Measurements from ENCODE around the gene DLGAP1.

The DLGAP1 gene

DNA sequence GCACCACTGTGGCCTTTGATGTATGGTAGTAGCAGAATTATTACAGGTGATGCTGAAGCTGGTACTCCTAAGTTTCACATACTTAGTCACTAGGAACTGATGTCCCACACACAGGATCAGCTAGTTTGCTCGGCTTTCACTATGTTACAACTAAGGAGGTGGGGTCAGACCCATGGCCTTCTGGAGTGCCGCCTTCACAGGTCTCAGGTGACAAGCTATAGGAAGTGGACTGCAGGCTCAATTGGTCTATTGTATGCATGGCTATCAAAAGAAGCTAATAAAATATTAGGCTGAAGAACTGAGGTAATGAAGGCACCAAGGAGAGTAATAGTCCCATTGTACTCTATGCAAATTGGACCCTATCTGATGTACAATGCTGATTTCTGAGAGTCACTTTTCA is 170.6 kb downstream of the DLGAP1 start:
- DNase-seq = no peak

DNA sequence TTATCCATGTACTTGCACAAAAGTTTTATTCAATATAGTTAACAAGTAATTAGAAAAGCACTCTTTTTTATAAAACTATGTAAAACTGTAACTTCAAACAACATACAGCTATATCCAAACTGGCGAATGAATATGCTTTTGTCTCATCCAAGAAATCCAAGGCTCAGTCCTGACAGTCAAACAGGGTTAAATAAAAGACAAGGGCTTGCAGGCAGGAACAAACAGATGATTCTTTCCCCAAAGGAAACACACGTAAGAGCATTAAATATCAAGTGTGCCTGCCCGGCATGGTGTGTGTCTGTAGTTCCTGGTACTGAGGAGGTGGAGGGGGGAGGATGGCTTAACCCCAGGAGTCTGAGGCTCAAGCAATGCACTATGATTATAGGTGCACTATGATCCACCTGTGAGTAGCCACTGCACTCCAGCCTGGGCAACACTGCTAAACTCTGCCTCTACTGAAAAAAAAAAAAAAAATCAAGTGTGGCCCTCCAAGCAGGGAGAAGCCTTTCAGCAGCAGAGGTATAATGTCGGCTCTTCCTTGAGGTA is 171.3 kb downstream of the DLGAP1 start:
- no peak for DNase-seq

DNA sequence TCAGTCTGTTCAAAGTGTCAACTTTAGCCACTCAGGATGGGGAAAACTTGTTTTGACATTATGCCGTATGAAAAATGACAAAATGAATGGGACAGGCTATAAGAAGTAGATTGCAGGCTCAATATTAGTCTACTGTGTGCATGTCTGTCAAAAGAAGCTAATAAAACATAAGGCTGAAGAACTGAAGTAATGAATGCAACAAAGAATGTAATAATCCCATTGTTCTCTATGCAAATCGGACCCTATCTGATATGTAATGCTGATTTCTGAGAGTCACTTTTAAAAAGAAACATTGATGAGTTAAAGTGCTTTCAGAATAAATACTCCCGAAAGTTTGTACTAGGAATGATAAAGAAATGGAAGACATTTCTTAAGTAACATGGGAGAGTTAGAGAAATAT is 172.2 kb downstream of the DLGAP1 start:
- DNase-seq = no peak

DNA sequence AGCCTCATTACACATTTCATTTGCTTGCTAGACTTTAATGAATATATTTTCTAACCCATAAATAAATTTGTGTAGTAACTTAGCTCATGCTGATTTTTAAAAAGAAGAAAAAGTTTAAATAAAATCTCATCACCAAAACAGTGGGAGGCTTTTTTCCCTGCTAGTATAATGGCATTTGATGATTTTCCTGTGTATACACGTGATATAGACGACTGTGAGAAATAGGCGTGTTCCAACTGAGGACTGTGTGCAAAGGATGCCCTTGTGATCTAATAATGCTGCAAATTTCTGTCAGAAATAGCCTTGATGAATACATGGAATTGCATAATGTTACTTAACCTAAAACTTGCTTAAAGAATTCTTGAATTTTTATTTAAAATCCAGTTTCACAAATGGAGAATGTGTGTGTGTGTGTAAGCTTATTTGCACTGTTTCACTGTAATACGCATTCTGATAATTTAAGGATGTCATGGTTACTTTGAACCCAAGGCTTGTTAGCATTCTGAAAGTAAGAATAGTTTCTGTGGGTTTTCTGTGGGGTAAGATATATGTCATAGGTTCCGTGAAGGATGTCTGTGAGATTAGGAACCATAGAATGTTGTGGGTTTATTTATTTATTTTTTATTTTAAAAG is 178.0 kb downstream of the DLGAP1 start:
- DNase-seq = no peak

DNA sequence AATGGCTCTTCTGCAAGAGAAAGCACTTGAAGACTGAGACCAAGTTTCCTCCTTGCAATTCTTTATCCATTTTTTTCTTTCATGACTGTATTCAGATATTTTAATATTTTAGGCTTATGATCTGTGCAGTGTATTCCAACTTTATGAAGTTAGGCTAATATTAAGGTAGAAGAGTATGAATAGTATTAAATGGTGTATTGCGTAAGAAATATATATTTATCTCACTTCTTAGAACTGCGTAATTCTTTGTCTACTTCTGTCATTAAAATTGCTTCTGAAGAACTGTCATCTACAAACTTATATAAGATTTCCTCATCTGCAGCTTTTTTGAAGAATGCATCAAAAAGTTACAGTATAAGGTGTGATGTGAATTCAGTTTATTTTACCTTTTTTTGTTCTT is 183.2 kb downstream of the DLGAP1 start:
- DNase-seq = no peak

DNA sequence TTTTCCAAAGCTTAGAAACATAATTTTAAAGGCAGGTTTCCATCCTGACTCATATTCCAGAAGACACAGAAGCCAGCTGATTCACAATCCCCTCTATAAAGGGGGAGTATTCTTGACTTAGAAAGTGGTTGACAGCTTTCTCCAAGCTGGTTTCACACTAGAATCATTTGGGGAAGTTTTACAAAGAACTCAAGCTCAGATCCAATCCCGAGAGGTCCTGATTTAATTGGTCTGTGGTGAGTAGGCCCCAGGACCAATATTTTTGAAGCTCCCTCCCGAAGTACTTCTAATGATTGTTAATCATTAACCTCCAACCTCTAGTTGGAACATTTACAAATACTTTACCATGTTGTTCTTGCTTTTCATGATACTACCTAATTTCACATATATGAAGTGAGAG is 184.1 kb downstream of the DLGAP1 start:
- DNase-seq = no peak

DNA sequence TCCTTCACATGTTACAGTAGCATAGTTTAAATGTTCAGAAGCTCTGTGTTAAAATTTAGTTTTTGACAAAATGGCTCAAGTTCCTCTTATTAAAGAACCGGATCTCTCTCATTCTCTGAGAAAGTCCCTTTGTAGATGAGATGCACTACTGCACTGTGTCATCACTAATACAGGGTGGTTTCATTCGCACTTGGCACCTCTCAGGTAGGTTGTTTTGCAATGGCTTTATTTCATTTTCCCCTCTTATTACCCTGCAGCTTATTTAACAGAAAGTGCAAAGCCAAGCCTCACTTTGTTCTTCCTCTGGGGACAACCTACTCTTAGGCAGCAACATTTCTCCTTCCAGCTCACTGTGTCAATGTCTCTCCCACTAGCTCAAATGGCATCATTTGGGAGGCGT is 185.1 kb downstream of the DLGAP1 start:
- DNase-seq = no peak

DNA sequence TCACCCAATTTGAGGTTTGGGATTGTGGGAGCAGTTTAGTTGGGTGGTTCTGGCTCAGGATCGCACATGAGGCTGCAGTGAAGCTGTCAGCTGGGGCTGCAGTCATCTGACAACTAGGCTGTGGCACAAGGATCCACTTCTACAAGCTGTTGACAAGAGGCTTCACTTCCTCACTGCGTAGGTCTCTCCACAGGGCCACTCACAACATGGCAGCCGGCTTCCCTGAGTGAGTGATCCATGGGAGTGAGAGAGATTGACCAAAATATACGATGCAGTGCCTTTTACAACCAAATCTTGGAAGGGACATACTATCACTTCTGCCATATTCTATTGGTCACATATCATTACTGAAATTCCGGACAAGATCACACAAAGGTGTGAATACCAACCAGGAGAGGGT is 187.5 kb downstream of the DLGAP1 start:
- no peak for DNase-seq

DNA sequence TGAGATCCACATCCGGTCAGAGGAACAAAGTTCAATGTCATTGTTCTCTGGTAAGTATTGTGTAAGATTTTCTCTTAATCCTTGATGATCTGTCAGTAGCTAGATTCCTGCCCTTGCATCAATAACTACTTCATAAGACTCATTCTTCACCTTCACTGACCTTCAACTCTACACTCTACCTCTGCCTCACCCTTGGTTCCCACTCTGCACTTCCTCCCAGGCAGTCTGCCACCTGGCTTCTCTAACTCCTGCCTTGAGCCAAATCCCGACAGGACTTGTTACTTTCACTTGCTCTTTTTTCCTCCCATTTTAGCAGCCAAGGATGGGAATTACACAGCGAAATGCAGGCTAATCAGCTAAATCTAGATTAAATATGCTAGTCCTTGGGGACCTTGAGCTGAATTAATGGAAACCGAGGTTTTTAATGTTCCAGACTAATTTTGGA is 190.7 kb downstream of the DLGAP1 start:
- no peak for DNase-seq

DNA sequence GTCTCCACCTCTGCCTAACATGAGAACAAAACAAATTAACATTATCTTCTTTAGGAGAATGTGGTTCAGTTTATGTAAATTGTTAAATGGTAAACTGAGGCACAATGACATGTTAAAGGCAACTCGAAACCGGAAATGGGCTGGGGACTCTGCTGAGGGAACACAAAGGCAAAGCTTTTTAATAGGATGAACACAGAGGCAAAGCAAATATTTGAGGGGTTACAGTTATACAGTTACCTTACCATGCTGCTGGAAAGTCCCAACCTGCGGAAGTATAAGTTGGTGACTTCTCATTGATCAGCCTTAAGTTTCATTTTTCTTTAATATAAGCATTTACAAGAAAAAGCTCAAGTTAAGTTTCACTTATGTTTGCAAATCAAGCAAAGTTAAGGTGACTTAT is 195.0 kb downstream of the DLGAP1 start:
- no peak for DNase-seq

DNA sequence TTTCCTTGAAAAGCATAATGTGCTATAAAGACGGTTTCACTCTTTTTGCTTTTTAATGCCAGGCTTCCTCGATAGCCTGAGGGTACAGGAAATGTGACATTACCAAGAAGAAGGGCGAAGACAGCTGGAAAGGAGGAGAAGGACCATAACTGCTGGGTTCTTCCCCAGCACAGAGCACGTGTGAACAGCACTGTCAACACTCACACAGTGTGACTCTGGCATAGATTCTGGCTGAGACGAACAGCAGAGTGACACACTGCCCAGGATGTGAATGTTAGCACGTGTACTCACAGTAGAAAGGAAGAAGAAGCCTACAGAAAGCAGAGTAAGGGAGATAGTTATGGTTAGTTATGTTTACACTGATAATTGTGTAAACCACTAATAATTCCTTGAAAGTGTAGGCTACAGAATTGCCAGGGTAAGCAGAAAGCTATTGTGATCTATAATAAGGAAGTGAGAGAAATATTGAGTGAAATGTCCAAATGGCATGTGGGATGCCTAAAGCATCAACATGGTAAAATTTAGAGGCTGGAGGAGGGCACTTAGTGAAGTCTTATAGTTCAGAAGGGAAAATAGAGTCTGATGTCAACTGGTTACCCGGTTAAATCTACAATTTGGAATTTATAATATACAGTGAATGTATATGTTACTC is 198.2 kb downstream of the DLGAP1 start:
- DNase-seq = no peak

DNA sequence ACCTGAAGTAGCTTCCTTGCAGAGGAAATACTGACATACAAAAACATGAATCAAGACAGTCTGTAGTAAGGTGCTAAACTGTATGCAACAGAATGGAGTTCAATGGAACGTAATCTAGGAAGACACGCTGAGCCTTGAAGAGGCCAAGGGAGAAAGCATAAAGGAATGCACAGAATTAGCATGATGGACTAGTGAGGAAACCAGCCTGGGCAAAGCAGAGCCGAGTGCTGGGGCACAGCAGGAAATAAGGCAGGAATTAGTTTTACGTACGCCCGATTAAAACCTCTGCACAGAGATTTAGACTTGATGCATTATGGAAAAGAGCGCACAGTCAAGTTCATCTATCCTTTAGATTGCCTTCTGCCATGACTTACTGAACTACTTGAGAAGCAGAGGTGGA is 200.3 kb downstream of the DLGAP1 start:
- no peak for DNase-seq

DNA sequence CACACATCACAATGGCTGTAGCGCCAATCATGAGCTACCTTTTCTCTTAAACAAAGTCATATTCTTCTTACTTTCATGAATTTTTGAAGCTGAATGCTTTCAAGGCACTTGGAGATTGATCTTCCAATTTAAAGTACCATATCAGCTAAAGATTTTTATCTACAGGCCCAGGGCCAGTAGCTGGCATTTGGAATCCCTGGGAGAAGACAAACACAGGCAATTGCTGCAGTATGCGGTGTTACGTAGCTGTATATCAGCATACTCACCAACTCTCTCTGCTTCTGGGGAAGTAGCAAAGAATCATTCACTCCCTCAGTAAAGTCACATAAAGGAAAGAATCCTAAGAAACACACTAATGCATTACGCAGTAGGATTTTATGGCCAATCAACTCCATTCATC is 202.3 kb downstream of the DLGAP1 start:
- DNase-seq = no peak

DNA sequence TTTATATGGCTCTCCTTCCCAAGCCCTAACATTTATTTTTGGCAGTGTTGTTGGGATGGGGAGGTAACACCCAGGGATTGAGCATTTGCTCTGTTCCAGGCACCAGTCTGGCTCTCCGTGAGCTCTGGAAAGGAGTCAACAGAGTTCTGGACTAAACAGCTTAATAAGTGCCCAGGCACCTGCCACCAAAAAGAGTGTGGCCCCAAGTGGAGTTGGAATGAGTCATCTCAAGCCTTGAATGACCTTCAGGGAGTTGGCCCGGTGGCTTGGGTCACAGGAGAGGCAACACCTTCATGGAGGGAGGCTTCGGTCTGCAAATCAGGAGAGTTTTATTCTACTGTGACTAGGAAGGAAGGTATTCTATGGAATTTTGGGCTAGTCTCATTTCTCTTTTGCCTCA is 203.2 kb downstream of the DLGAP1 start:
- no peak for DNase-seq

DNA sequence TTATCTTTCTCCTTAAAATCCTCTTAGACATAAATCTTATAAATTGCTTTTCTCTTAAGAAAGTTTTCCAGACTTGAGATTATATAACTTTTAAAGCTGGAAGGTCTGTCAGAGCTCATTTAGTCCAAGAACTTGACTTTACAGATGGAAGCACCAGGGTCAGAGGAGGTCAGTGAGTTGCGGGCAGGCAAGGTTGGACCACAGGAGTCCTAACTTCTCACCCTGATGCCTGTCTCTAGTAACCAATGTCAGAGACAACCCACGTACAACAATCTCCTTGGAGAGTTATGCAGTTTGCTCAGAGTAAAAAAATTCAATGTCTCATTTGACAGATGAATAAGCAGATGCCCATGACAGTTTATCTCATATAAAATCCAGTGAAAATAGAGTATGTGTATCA is 203.9 kb downstream of the DLGAP1 start:
- no peak for DNase-seq

DNA sequence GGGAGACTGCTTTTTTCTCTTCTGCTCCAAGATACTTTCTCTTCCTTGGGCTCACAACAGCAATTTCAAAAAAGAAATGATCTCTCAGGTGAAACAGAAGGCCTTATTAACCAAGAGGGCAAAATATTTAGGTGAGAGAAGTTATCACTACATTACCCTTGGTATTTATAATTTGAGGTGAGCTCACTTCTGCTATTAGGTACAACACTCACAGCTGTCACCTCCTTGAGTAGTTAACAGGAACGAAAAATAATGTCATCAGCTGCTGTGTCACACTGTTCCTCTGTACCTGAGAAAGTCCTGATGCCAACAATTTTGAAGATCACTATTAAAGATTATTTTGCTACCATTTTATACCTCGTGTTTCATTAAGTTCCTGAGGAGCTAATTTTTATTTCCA is 205.0 kb downstream of the DLGAP1 start:
- DNase-seq = no peak

DNA sequence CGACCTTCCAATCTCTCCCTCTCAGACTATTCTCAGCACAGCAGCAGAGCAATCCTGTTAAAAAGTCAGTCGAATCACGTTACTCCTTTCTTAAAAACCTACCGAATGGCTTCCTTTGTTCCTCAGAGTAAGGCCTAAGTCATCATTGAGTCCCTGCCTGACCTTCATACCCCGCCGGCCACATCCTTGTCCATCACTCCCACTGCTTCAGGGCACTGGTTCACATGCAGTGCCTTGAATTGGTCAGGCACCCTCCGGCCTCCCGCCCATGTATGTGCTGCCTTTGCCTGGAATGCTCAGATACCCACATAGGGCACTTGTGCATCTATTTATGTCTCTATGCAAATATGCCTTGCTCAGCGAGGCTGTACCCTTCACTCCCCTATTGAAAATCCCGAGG is 206.4 kb downstream of the DLGAP1 start:
- DNase-seq = no peak

DNA sequence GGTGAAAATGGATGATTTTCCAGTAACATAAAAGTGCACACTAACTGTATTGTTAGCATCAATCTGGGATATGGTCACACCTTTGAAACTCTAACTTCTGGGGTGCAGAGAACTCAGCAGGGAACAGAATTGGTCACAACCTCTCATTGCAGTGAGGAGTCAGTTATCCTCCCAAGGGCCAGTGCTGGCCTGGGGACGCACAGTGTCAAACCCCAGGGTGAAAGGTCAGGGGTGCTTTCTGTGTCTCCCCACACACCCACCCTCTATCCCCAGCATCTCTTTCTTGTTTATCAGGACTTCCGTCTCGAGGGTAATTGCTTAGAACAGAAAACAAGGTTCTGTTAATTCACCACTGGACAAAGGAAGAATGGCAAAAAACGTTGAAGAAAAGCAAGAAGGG is 208.7 kb downstream of the DLGAP1 start:
- DNase-seq = no peak

DNA sequence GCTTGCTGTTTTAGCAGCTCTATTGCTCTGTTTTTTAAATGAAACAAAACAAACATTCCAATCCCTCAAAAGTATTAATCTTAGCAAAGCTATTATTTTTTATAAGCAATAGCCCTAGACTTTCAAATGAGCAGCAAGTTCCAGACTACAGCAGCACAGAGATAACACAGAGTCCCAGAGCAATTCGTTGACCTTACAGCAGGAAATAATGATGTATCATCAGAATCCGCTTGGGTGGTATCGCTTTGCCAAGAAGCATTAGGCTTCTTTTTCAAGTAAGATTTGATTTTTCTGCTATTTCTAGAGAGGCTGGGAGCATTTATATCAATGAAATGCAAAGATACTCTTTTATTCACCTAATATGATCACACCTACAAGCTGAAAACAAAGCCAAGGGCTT is 209.7 kb downstream of the DLGAP1 start:
- DNase-seq = no peak

DNA sequence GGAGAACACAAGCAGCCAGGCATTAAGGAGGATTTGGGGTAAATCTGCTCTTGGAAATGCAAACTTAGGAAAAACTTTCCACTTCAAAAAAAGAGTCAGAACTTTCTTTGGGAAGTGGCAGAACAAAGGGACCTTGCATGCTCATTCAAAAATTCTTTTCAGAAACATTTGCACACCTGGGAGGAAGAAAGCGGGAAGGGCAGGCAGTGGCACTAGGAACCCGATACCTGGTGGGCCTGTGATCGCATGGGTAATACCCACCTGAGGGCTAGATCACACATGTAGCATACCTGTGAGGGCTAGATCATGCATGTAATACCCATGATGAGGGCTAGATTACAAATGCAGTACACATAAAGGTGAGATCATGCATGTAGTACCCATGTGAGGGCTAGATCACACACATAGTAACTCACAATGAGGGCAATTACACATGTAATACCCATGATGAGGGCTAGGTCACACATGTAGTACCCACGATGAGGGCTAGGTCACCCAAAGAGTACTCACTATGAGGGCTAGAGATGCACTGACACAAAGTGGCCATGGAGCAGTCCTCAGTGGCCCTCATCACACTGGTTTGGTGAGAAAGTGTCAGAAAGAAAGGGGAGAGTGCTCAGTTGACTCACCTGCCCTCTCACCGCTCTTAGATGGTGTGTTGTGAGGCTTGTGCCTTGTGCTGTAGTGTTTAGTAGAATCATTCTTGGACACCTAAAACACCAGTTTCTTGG is 212.5 kb downstream of the DLGAP1 start:
- no peak for DNase-seq

DNA sequence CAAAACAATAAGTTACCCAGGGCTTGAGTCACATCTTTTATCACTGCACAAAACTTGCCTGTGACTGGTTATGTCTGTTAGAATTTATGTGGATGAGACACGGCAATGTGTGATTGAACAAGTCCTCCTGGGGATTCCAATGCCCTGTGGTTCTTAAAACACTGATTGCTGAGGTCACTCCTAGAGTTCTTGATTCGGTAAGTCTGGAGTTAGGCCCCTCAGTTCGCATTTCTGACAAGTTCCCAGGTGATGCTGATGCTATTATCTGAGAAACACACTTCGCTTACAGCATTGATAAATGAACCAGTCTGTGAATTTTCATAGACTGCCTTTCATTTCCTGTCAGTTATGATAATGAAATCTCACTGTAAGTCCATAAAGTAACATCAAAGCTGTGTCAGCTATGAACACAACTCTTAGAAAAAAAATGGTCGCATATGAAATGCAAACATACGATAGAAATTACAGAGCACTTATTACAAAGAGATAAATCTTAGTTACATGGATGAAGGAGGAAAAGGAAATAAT is 214.0 kb downstream of the DLGAP1 start:
- no peak for DNase-seq

DNA sequence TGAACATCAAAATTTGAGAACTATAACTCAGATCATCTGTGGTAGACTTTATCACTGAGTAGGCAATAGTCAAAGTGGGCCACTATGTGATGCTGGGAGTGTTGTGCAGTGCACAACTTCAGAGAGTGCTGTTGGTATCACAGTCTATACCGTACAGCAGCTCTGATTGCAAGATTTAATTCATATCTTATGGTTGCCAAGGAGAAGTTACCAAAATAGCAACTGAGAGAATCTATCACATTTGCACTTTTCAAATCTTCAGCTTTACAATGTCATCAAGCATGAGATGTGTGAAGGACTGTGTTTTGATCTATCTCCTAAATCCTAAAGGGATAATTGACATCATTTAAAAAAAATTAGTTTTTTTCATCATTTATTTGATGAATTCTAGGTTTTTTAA is 216.1 kb downstream of the DLGAP1 start:
- no peak for DNase-seq

DNA sequence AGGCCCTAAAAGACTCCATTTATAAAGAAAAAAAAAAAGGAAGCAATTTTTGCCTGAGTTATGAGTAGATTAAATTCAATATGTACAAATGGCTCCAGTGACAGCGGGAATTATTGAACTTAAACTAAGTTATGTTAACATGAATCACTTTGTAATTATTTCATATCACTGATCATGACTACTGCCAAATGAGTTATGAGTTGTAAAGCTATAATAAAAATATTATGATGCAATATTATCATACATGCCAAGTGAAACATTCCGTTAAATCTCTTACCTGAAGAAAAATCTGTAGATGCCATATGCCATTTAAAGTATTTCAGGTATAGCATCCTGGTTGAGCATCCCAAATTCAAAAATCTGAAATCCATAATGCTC is 217.5 kb downstream of the DLGAP1 start:
- no peak for DNase-seq
